Endothelial cell (in vitro differentiated cells): ENCODE data around the gene MORF4L1. TPM values are rescaled to one million over a fixed set of nuclear protein-coding genes. Genes with fewer than 3 reads are reported as not detected.

Experiments
- DNase-seq: peaks from one replicate; pipeline ENCODE4 v3.0.0; 2021; ENCODE audit warnings: low spot score
- H3K27ac Mint-ChIP-seq: one replicate; pipeline ENCODE4 v1.8.0; 2021; ENCODE audit warnings: mixed read lengths, inconsistent platforms; ENCODE audit not compliant: unreplicated experiment
- H3K27me3 Mint-ChIP-seq: one replicate; pipeline ENCODE4 v1.8.0; 2021; ENCODE audit warnings: mild to moderate bottlenecking, moderate library complexity, mixed read lengths, inconsistent platforms; ENCODE audit not compliant: unreplicated experiment
- H3K36me3 Mint-ChIP-seq: one replicate; pipeline ENCODE4 v1.8.0; 2021; ENCODE audit warnings: mild to moderate bottlenecking, low read depth, mixed read lengths, inconsistent platforms; ENCODE audit not compliant: unreplicated experiment
- H3K4me1 Mint-ChIP-seq: one replicate; pipeline ENCODE4 v1.8.0; 2021; ENCODE audit warnings: mild to moderate bottlenecking, mixed read lengths, inconsistent platforms; ENCODE audit not compliant: unreplicated experiment
- H3K4me3 Mint-ChIP-seq: one replicate; pipeline ENCODE4 v1.8.0; 2021; ENCODE audit warnings: mild to moderate bottlenecking, mixed read lengths, inconsistent platforms; ENCODE audit not compliant: unreplicated experiment
- H3K9me3 Mint-ChIP-seq: one replicate; pipeline ENCODE4 v1.8.0; 2021; ENCODE audit warnings: mixed read lengths, inconsistent platforms; ENCODE audit not compliant: unreplicated experiment
- total RNA-seq: library from RNA; stranded (reverse); fragmentation: NEBNext Ultra II Directional; extraction: Animal tissue kit (Norgen Biotek cat#: 25700); gene quantifications from one replicate; pipeline ENCODE4 v1.2.1, GENCODE V29; 2021; ENCODE audit not compliant: unreplicated experiment
- TF ChIP-seq, protein P1 (sequence below): fragments of 200-600 bp; sonication (generic); IDR thresholded peaks from one replicate; pipeline ENCODE4 v1.5.0; 2021; ENCODE audit warnings: antibody characterized with exemption; ENCODE audit not compliant: unreplicated experiment

Gene MORF4L1
- total RNA-seq, 1 donor from 2014 or later = 347 TPM

DNA sequence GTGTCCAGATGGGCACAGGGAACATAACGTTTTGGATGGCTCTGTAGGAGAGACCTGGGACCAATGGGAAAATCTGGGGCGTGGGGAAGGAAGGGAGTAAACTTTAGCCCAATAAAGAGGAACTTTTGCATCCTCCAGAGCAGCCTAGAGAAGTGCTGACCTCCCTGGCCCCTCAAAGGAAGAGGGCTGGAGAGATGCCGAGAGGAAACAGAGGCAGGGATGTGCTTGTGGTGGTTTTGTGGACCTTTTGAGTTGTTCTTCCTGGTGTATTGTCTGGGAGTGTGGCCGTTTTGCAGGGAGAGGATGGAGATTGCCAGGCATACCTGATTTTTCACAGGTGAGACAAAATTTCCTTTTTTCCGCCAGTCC is 61.9 kb downstream of the MORF4L1 start:
- Mint-ChIP-seq H3K4me3 (no peak overlapping the region), H3K9me3 (no peaks in the 10 kb centered on the region), H3K4me1 (peaks cover 29% of the 10 kb centered on the region), H3K27me3 (peaks cover 11% of the 10 kb centered on the region), H3K27ac (no peak overlapping the region), H3K36me3 (peaks cover 3% of the 10 kb centered on the region)
- no peak for DNase-seq
- TF ChIP-seq, protein P1, sequence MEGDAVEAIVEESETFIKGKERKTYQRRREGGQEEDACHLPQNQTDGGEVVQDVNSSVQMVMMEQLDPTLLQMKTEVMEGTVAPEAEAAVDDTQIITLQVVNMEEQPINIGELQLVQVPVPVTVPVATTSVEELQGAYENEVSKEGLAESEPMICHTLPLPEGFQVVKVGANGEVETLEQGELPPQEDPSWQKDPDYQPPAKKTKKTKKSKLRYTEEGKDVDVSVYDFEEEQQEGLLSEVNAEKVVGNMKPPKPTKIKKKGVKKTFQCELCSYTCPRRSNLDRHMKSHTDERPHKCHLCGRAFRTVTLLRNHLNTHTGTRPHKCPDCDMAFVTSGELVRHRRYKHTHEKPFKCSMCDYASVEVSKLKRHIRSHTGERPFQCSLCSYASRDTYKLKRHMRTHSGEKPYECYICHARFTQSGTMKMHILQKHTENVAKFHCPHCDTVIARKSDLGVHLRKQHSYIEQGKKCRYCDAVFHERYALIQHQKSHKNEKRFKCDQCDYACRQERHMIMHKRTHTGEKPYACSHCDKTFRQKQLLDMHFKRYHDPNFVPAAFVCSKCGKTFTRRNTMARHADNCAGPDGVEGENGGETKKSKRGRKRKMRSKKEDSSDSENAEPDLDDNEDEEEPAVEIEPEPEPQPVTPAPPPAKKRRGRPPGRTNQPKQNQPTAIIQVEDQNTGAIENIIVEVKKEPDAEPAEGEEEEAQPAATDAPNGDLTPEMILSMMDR = no peak

DNA sequence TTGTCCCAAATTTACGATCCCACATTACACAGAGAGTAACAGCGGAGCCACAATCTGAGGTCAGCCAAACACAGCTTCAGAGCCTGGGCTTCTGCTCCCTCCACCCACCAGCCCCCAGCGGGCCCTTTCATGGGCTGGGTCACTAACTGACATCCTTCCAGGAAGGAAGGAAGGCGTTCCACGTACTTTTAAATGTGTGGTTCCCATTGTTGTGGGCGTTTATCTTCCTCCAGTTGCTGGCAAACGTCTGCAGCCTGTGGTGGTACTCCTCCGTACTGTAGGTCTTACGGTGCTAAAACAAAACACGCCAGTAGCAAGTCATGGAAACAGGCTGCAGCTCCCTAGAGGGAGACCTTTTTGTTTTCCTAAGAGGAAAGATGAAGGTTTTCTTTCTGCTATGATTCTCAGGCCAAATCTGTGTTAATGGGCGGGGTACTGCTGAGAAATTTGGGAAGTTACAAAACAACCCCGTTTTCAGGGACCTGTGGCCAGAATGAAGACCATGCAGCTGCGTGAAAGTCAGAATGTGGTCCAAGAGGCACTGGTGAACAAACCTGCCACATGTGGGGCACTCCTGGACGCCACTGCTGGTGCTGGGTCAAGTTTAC is 64.5 kb downstream of the MORF4L1 start:
- Mint-ChIP-seq H3K4me3 (no peak overlapping the region), H3K27me3 (peaks cover 7% of the 10 kb centered on the region), H3K4me1 (peaks cover 29% of the 10 kb centered on the region), H3K9me3 (no peaks in the 10 kb centered on the region), H3K27ac (peak overlapping the region; percentile 41), H3K36me3 (no peaks in the 10 kb centered on the region)
- TF ChIP-seq, protein P1 = no peak
- DNase-seq = peak; percentile 31

DNA sequence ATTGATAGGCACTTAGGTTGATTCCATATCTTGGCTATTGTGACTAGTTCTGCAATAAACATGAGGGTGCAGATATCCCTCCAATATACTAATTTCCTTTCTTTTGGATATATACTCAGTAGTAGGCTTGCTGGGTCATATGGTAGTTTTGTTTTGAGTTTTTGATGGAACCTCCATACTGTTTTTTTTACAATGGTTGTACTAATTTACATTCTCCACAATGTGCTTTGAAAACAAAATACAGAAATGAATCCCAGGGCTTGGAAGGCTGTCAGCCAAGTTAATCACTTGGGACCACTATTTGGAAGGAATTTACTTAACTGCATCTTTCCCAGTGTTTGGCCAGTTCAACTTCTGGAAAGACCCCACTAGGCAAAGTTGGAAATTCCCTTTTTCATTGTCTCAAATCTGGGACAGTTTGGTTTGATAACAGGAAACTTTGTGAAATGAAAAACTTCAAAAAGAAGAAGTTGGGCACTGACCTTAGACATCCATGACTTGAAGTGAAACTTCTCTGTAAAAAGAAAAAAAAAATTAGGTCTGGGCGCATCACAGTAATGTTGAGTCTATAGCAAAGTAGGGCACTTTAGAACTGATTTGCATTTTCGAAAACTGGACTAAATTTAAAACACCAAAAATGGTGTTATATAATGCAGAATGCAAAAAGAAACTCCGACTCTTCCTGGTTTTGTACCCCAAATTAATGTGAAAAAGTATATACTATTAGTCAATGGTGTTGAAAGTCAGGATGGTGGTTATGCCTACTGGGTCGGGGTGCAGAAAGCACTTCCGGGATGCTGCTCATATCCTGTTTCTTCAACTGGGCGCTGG is 66.2 kb downstream of the MORF4L1 start:
- H3K27ac Mint-ChIP-seq = no peak overlapping the region
- peaks cover 23% of the 10 kb centered on the region for H3K4me1 Mint-ChIP-seq
- no peaks in the 10 kb centered on the region for H3K9me3 Mint-ChIP-seq
- no peaks in the 10 kb centered on the region for H3K36me3 Mint-ChIP-seq
- no peak overlapping the region for H3K4me3 Mint-ChIP-seq
- no peak for DNase-seq
- TF ChIP-seq, protein P1 = no peak
- no peaks in the 10 kb centered on the region for H3K27me3 Mint-ChIP-seq

DNA sequence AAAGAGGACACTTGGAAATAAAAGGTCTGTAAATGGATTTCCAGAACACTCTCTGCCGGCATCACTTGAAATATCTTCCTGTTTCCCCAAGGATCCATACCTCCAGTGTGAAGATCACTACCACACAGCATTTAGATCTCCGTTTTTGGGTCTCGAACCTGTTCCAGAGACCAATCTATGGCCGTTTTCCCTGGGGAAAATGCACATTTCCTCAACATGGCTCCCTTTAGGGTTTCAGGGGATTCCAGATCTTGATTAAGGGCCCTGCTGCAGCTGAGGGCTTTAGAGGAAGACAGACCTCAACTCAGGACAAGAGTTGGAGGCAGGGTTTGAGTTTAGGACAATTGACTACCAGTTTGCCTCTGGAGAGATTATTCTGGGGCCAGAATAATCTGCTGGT is 70.1 kb downstream of the MORF4L1 start:
- DNase-seq = no peak
- Mint-ChIP-seq H3K27ac (no peak overlapping the region), H3K4me3 (no peak overlapping the region), H3K27me3 (peaks cover 7% of the 10 kb centered on the region), H3K4me1 (peaks cover 5% of the 10 kb centered on the region), H3K9me3 (no peaks in the 10 kb centered on the region), H3K36me3 (no peaks in the 10 kb centered on the region)
- TF ChIP-seq, protein P1 = no peak

DNA sequence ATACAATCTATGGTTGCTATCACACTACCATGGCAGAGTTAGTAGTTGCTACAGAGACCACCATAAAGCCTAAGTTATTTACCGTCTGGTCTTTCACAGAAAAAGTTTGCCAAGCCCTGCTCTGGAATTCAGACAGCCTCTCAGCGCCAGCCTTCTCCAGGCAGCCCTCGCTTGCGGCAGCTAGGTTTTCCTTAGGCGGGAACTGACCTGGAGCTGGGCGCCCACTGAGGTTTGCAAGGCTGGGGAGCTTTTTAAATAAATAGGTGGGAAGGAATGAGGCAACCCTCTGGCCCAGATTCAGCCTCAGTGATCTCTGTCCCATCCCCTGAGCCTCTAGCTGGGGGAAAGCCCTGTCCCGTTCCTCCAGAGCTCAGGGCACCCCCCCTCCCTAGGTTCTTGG is 71.0 kb downstream of the MORF4L1 start:
- Mint-ChIP-seq H3K4me3 (no peak overlapping the region), H3K36me3 (no peaks in the 10 kb centered on the region), H3K9me3 (no peaks in the 10 kb centered on the region), H3K27ac (no peak overlapping the region), H3K4me1 (peaks cover 3% of the 10 kb centered on the region), H3K27me3 (peaks cover 7% of the 10 kb centered on the region)
- TF ChIP-seq, protein P1 = no peak
- no peak for DNase-seq
